Tongue (tissue), 2 donors: Measurements from ENCODE around the gene USH1C. TPM values are rescaled to one million over a fixed set of nuclear protein-coding genes. Genes with fewer than 3 reads are reported as not detected.

Experiments
- DNase-seq: peaks from one replicate; pipeline ENCODE4 v3.0.0-alpha.2; 2015
- total RNA-seq: library from RNA; depleted of rRNA; stranded (reverse); fragments of >200 nt; gene quantifications from one replicate; pipeline ENCODE4 v1.2.3, GENCODE V29; 2014

The USH1C gene
- total RNA-seq: 4.3 TPM

DNA sequence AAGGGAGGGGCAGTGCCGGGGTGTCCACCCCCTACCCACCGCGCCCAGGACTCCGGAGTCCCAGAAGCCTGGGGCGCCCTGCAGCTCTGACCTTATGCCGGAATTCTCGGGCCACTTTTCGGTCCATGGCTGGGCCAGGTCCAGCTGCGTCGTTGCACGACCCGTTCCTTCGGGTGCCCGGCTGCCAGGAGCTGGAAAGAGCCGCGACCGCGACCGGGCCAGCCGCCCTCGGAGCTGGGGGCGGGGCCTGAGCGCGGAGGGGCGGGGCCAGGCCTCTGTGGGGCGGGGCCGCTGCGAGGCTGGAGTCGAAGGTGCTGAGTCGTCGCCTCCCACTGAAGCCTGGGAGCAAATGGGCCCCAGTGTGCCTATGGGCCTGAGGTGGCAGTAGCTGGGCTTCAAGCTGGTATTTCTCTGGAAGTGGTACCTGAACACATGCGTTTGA is at the start of gene USH1C:
Gene USH1C, minus strand, starts transcription at position 236 of the 442 bp plus-strand sequence. Its CDS starts 109 bp downstream, at position 127.
- no peak for DNase-seq

DNA sequence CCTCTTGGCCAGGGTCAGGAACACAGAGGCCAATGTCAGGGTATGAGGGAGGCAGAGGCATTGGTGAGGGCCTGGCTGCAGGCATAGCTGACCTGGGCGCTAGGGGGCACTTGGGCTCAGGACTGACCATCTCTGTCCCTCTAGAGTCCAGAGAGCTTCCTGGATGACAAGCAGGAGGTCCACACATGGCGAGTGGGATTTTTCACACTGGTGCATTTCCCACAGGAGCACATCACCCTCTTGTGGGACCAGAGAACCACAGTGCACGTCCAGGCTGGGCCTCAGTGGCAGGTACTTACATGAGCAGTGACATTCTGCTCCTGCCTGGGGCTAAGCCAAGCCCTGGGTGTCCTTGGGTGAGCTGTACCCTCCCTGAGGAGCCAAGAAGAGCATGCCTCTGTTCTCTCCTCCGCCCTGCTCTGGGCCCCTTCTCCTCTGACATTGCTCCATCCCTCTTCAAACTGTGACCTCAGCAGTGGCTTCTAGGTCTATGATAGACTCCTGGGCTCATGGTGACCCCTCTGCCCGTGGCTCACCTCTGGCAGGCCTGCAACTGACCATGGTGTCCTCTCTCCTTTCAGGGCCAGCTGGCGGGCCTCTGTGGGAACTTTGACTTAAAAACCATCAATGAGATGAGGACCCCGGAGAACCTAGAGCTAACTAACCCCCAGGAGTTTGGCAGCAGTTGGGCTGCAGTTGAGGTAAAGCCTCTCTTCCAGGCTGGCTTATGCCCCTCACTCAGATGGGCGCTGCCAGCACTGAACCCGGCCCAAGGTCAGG is 49.4 kb upstream of the USH1C start:
- DNase-seq: no peak

GRCh38 chr11:17591293-17591692 is 47.1 kb upstream of the USH1C start:
- DNase-seq: no peak

- no peak for DNase-seq
Observed at GRCh38 chr11:17590463-17590862, 46.2 kb upstream of the USH1C start.

DNA sequence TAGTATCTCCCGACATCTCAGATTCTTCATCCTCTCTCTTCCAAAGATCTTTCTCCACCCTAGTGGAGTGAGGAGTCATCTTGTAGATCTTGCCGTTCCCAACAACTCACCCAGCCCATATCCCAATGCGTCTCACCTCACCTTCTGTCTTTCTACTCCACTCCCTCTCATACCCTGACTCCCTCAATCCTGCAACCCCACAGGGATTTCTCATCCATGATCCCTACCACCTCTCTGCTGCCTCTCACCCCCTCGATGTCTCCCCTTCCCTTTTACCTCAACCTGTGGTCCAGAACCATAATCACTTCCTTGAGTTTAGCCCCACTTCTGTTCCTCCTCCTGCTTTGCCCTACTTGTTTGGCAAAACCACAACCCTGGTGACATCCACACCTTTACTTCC is 44.5 kb upstream of the USH1C start:
- DNase-seq: no peak

DNA sequence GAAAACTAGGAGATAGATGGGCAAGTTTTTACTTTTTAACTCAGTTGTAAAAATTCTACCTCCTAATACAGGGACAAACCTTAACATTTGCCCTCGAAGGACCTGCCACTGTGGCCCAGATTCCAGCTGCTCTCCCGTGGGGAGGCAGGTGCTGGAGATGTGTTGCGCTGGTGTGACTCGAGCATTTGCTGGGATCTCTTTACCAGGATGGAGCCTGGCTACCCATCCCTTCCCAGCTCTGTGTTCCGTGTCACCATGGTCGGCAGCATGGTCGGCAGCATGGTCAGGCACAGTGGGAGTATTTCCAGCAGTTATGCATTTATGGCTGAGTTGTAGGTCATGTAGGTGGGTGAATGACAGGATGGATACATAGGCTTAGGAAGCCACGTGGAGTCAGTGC is 44.0 kb upstream of the USH1C start:
- DNase-seq: no peak

GRCh38 chr11:17585911-17586695 is 41.9 kb upstream of the USH1C start:
- DNase-seq: no peak

- no peak for DNase-seq
Observed at GRCh38 chr11:17581732-17582053, 37.5 kb upstream of the USH1C start.

DNA sequence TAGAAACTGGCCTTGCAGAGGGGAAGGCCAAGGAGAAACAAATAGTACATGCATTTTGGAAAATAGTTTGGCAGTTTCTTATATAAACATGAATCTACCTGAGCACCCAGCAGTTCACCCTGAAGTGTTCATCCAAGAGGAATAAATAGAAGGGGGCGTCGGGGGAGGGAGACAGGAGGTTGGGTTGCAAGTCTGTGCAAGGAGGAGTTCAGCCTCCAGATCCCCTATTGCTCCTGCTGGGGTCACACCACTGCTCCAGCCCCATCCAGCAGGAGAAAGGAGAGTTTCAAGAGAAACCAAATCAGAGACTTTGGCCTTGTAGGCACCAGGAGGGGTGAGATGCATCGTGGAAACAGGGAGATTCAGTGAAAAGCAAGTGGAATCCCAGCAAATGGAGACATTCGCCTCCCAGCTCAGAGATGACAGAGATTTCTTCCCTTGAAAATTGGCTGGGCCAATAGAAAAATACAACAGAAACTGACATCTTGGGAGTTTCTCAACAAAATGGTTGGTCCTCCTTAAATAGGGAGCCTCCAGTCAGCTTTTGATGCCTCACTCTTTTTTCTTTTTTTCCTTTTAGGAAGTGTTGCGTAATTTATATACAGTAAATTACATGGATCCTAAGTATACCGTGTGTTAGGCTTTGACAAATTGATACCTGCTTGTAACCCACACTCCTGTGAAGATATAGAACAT is 37.0 kb upstream of the USH1C start:
- DNase-seq: no peak

GRCh38 chr11:17580271-17580670 is 36.1 kb upstream of the USH1C start:
- DNase-seq: no peak

GRCh38 chr11:17579451-17579850 is 35.2 kb upstream of the USH1C start:
- no peak for DNase-seq

DNA sequence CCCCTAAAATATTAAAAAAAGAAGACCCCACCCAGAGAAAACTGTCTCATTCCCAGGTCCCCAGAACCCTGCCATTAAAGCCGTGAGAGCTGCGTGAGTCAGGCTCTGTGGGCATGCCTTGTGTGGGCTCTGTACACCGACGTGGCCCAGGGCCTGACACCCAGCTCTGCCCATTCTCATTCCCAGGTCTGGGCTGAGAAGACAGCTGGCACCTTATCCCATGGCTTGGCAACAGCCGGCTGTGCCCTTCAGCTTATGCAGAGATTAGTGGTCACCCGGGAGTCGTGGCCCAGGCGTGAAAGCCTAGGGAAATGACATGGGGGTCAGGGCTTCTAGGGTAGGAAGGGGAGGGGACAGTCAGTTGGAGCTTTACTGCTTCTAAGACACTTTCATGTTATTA is 34.7 kb upstream of the USH1C start:
- no peak for DNase-seq

DNA sequence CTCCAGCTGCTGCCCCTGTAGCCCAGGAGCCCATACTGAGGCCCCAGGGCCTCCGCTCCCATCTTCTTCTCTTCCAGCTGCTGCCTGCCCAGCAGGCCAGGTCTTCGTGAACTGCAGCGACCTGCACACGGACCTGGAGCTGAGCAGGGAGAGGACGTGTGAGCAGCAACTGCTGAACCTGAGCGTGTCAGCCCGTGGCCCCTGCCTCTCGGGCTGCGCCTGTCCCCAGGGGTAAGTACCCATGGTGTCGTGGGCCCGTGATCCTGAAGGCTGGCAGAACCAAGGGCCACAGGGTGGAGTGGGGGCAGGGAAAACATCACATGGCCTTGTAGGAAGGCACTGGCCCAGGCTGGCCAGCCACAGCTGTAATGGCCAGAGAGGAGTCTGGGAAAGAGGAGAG is 34.1 kb upstream of the USH1C start:
- no peak for DNase-seq

- no peak for DNase-seq
Observed at GRCh38 chr11:17575431-17576425, 31.5 kb upstream of the USH1C start.

DNA sequence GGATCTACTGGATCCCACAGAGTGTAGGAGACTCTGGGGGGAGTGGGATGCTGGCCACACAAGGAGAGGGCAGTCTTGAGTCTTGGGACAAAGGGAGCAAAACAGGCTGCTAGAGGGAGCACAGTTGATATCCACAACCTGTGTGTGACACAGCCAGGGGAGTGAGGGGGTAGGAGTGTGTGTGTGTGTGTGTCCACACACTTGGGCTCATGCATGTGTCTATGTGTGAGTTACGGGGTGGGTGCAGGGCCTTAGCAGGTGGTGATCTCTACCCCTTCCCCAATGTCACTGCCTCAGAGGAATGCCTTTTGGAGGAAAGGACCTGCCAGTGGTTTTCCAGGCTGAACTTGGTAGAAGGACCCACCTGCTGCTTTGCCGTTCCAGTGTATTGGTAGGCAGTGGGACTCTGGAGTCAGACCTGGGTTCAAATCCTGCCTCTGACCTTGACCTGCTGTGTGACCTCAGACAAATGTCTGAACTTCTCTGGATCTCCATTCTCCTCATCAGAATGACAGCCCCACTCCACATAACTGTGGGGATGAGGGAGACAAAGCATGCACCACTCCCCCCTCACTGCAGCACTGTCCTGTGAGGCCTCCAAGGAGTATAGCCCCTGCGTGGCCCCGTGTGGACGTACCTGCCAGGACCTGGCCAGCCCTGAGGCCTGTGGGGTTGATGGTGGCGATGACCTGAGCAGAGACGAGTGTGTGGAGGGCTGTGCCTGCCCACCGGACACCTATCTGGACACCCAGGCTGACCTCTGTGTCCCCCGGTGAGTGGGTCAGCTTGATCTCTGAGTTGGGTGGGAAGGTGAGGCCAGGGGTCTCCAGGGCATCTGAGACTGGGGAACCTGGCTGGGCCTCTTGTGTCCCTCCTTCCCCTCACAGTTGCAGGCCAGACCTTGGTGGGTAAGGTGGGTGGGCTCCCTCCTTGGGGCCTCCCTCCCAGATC is 30.2 kb upstream of the USH1C start:
- no peak for DNase-seq

DNA sequence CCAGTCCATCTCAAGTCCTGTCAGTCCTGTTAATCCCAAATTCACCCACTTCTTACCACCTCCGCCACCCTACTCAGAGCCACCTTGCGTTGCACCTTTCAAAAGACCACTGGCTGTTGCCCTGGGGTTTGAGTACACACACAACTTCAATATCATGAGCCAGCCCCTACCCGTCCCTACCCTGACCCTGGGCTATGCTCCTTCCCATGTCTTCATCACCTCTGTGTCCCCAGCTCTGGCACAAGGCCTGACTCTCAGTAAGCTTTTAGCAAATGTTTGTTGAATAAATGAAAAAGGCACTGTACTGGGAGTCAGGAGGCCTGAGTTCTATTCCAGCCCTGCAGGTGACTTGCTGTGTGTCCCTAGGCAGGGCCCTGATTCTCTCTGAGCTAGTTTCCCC is 29.3 kb upstream of the USH1C start:
- DNase-seq: no peak

DNA sequence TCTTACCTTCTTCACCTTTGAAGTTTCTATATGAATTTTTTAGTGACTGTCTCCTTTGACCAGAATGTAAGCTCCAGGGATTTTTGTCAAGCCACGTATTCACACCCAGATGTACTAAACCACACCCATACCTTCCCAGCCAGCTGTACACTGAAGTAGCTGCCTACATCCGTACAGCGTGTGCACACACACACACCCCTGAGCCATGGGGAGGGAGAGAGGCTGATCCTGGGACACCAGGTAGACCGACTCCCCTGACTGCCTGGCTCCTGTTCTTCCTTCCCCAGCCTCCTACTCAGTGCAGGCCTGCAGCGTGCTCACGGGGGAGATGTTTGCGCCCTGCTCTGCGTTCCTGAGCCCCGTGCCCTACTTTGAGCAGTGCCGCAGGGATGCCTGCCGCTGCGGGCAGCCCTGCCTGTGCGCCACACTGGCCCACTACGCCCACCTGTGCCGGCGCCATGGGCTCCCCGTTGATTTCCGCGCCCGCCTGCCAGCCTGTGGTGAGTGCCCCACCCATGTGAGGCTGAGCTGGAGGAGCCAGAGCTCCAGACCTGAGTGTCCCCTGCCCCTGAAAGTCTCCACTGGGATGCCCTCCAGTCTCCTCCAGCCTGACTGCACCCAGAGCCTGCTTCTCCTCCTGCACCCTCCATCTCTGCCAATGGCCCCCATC is 28.7 kb upstream of the USH1C start:
- no peak for DNase-seq

- no peak for DNase-seq
Observed at GRCh38 chr11:17572359-17572690, 28.1 kb upstream of the USH1C start.

GRCh38 chr11:17571431-17572358 is 27.5 kb upstream of the USH1C start:
- no peak for DNase-seq
